Activated T-helper 1 cell treated with anti-CD3 and anti-CD28 coated beads, Interleukin-12 subunit alpha, Interleukin-12 subunit beta, Interleukin-2, Interleukin-4 antibody, amounts not matched to agents 30 ng/mL and 10 ng/mL and 1 ng/mL, durations not matched to agents 14 hours and 24 hours and 36 hours (primary cell): ENCODE results near the gene HUWE1. TPM values are rescaled to one million over a fixed set of nuclear protein-coding genes. Genes with fewer than 3 reads are reported as not detected.

Experiments
- DNase-seq: peaks from one replicate; pipeline ENCODE4 v3.0.0; 2021; ENCODE audit warnings: low spot score
- H3K27ac Mint-ChIP-seq: one replicate; pipeline ENCODE4 v1.8.0; 2021; ENCODE audit warnings: mild to moderate bottlenecking, mixed read lengths
- H3K27me3 Mint-ChIP-seq: one replicate; pipeline ENCODE4 v1.8.0; 2022; ENCODE audit warnings: mild to moderate bottlenecking, moderate library complexity, mixed read lengths; ENCODE audit not compliant: insufficient read depth
- H3K36me3 Mint-ChIP-seq: one replicate; pipeline ENCODE4 v1.8.0; 2021; ENCODE audit warnings: low read depth, mixed read lengths
- H3K4me1 Mint-ChIP-seq: one replicate; pipeline ENCODE4 v1.8.0; 2021; ENCODE audit warnings: low read depth, mixed read lengths
- H3K4me3 Mint-ChIP-seq: one replicate; pipeline ENCODE4 v1.8.0; 2021; ENCODE audit warnings: mild to moderate bottlenecking, moderate library complexity, mixed read lengths
- H3K9me3 Mint-ChIP-seq: one replicate; pipeline ENCODE4 v1.8.0; 2021; ENCODE audit warnings: mixed read lengths
- intact Hi-C: fragments of 100-400 bp; cut with micrococcal nuclease; formaldehyde crosslinking; loops from one replicate; pipeline ENCODE4 v1.15.1; 2024
- total RNA-seq: library from RNA; stranded (reverse); gene quantifications from 2 replicates; pipeline ENCODE4 v1.2.3, GENCODE V29; 2022

Gene HUWE1
- total RNA-seq, 1 donor from 2014 or later: 367 TPM

- Mint-ChIP-seq H3K9me3 (no peaks in the 10 kb centered on the region), H3K36me3 (peaks cover 38% of the 10 kb centered on the region), H3K27ac (peak overlapping the region; percentile 93), H3K4me3 (peak overlapping the region; percentile 91), H3K4me1 (peaks cover 31% of the 10 kb centered on the region), H3K27me3 (no peaks in the 10 kb centered on the region)
- intact Hi-C loops: loop anchor here (1.0 to 10.0 kb wide), 8 partner anchors 31 to 1124 kb away; partner anchors contain the start of genes FAM120C, GNL3L, MAGED2 and PHF8
- DNase-seq: peak; percentile 88
Observed at GRCh38 chrX:53683556-53684414, 2.7 kb downstream of the HUWE1 start.

- intact Hi-C loops: loop anchor here (5.0 to 10.0 kb wide), 4 partner anchors 41 to 1124 kb away; partner anchors contain the start of genes GNL3L and MAGED2
- peaks cover 38% of the 10 kb centered on the region for H3K4me1 Mint-ChIP-seq
- H3K27me3 Mint-ChIP-seq: no peaks in the 10 kb centered on the region
- DNase-seq: peak; percentile 24
- H3K9me3 Mint-ChIP-seq: no peaks in the 10 kb centered on the region
- peak overlapping the region; percentile 91 for H3K4me3 Mint-ChIP-seq
- H3K27ac Mint-ChIP-seq: peak overlapping the region; percentile 93
- H3K36me3 Mint-ChIP-seq: peaks cover 43% of the 10 kb centered on the region
Observed at GRCh38 chrX:53682885-53683555, 3.5 kb downstream of the HUWE1 start.

DNA sequence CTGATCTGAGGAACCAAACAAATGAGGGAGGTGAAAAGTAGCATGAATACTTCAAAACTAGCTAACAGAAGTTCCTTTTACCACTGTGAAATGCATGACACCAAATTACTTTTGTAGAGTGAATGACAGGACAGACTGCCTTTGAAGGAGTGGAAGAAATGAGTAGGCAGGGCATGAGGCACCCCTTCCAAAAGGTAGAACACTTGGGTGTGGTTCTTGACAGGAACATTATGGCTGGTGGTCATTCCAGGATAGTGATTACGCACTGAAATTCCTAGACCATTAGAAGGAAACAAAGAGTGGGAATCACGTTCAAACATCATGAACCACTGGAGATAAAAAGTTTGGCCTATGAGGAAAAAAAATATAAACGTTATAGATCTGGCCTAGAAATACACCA, 4.9 kb downstream of the HUWE1 start:
- Mint-ChIP-seq H3K27me3 (no peaks in the 10 kb centered on the region), H3K36me3 (peaks cover 52% of the 10 kb centered on the region), H3K4me1 (peaks cover 42% of the 10 kb centered on the region), H3K27ac (peak overlapping the region; percentile 93), H3K9me3 (no peaks in the 10 kb centered on the region), H3K4me3 (peak overlapping the region; percentile 91)
- intact Hi-C loops: loop anchor here (1.0 to 10.0 kb wide), 5 partner anchors 39 to 1126 kb away; partner anchors contain the start of genes GNL3L and MAGED2
- DNase-seq: no peak

- H3K27ac Mint-ChIP-seq: peak overlapping the region; percentile 61
- no peak for DNase-seq
- intact Hi-C loops: loop anchor here (2.0 kb wide), 1 partner anchor 154 kb away; no protein-coding TSS in a partner anchor
- H3K4me3 Mint-ChIP-seq: no peak overlapping the region
- no peaks in the 10 kb centered on the region for H3K9me3 Mint-ChIP-seq
- H3K27me3 Mint-ChIP-seq: no peaks in the 10 kb centered on the region
- peaks cover 62% of the 10 kb centered on the region for H3K36me3 Mint-ChIP-seq
- H3K4me1 Mint-ChIP-seq: peaks cover 42% of the 10 kb centered on the region
Observed at GRCh38 chrX:53678667-53679066, 7.9 kb downstream of the HUWE1 start.

GRCh38 chrX:53677286-53677685, 9.2 kb downstream of the HUWE1 start:
- H3K36me3 Mint-ChIP-seq: peaks cover 53% of the 10 kb centered on the region
- no peak overlapping the region for H3K27ac Mint-ChIP-seq
- DNase-seq: no peak
- peaks cover 38% of the 10 kb centered on the region for H3K4me1 Mint-ChIP-seq
- intact Hi-C loops: no loop called here
- no peak overlapping the region for H3K4me3 Mint-ChIP-seq
- H3K9me3 Mint-ChIP-seq: no peaks in the 10 kb centered on the region
- no peaks in the 10 kb centered on the region for H3K27me3 Mint-ChIP-seq

GRCh38 chrX:53674581-53674980, 11.9 kb downstream of the HUWE1 start:
- H3K4me3 Mint-ChIP-seq: no peak overlapping the region
- no peak for DNase-seq
- intact Hi-C loops: no loop called here
- peaks cover 39% of the 10 kb centered on the region for H3K36me3 Mint-ChIP-seq
- peaks cover 27% of the 10 kb centered on the region for H3K4me1 Mint-ChIP-seq
- no peaks in the 10 kb centered on the region for H3K27me3 Mint-ChIP-seq
- H3K27ac Mint-ChIP-seq: no peak overlapping the region
- no peaks in the 10 kb centered on the region for H3K9me3 Mint-ChIP-seq

DNA sequence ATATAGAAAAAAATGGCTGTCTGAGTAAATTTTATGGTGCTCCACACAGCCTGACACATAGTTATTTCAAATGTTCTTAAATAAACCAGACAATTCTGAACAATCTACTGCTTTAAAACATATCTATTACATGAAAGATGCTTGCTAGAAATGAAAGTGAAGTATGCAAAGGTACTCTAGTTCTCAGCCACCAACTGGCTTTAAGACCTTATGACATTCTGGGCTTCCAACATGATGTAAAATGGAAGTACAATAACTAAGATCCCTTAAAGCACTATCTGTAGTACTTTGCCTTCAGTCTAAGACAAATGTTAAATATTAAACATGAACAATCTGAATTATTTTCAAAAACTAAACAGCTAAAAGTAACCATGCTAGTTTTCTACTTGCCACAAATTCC, 17.3 kb downstream of the HUWE1 start:
- intact Hi-C loops: no loop called here
- no peak overlapping the region for H3K4me3 Mint-ChIP-seq
- no peak overlapping the region for H3K27ac Mint-ChIP-seq
- H3K27me3 Mint-ChIP-seq: no peaks in the 10 kb centered on the region
- no peaks in the 10 kb centered on the region for H3K9me3 Mint-ChIP-seq
- no peak for DNase-seq
- peaks cover 22% of the 10 kb centered on the region for H3K4me1 Mint-ChIP-seq
- H3K36me3 Mint-ChIP-seq: peaks cover 17% of the 10 kb centered on the region

- H3K4me1 Mint-ChIP-seq: peaks cover 25% of the 10 kb centered on the region
- intact Hi-C loops: loop anchor here (2.0 kb wide), 1 partner anchor 13 kb away; no protein-coding TSS in a partner anchor
- no peak overlapping the region for H3K27ac Mint-ChIP-seq
- H3K27me3 Mint-ChIP-seq: no peaks in the 10 kb centered on the region
- DNase-seq: no peak
- H3K36me3 Mint-ChIP-seq: peaks cover 25% of the 10 kb centered on the region
- H3K9me3 Mint-ChIP-seq: no peaks in the 10 kb centered on the region
- no peak overlapping the region for H3K4me3 Mint-ChIP-seq
Observed at GRCh38 chrX:53666171-53666570, 20.3 kb downstream of the HUWE1 start.

- Mint-ChIP-seq H3K4me3 (no peak overlapping the region), H3K9me3 (no peaks in the 10 kb centered on the region), H3K4me1 (peaks cover 24% of the 10 kb centered on the region), H3K27ac (no peak overlapping the region), H3K36me3 (peaks cover 28% of the 10 kb centered on the region), H3K27me3 (no peaks in the 10 kb centered on the region)
- intact Hi-C loops: no loop called here
- DNase-seq: no peak
Observed at GRCh38 chrX:53660004-53660403, 26.5 kb downstream of the HUWE1 start.

- H3K36me3 Mint-ChIP-seq: peaks cover 29% of the 10 kb centered on the region
- H3K27me3 Mint-ChIP-seq: no peaks in the 10 kb centered on the region
- DNase-seq: no peak
- no peak overlapping the region for H3K27ac Mint-ChIP-seq
- intact Hi-C loops: no loop called here
- H3K9me3 Mint-ChIP-seq: no peaks in the 10 kb centered on the region
- peaks cover 29% of the 10 kb centered on the region for H3K4me1 Mint-ChIP-seq
- no peak overlapping the region for H3K4me3 Mint-ChIP-seq
Observed at GRCh38 chrX:53659039-53659438, 27.5 kb downstream of the HUWE1 start.

GRCh38 chrX:53656845-53657244, 29.7 kb downstream of the HUWE1 start:
- H3K9me3 Mint-ChIP-seq: no peaks in the 10 kb centered on the region
- H3K27me3 Mint-ChIP-seq: no peaks in the 10 kb centered on the region
- no peak overlapping the region for H3K27ac Mint-ChIP-seq
- peaks cover 24% of the 10 kb centered on the region for H3K36me3 Mint-ChIP-seq
- no peak overlapping the region for H3K4me3 Mint-ChIP-seq
- intact Hi-C loops: no loop called here
- DNase-seq: no peak
- peaks cover 29% of the 10 kb centered on the region for H3K4me1 Mint-ChIP-seq

- Mint-ChIP-seq H3K4me3 (no peak overlapping the region), H3K36me3 (peaks cover 31% of the 10 kb centered on the region), H3K27ac (no peak overlapping the region), H3K4me1 (peaks cover 34% of the 10 kb centered on the region), H3K27me3 (no peaks in the 10 kb centered on the region), H3K9me3 (no peaks in the 10 kb centered on the region)
- no peak for DNase-seq
- intact Hi-C loops: no loop called here
Observed at GRCh38 chrX:53654376-53654775, 32.1 kb downstream of the HUWE1 start.

DNA sequence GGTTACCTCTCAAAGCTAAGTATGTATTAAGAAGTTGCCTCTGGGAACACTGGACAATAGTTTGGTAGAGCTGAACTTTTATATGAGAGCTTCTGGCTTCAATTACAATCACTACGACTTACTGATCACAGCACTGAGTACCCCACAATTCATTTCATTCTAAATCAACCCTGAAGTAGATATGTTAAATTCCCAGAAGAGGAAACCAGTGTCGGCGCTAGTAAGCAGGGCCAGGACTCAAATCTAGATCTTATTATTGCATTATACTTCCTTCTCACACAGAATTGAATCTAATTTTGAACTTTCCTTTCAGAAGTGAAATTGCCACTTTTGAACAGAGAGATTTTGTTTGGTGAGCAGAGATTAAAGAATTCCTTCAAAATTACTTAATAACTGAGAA, 41.8 kb downstream of the HUWE1 start:
- Mint-ChIP-seq H3K36me3 (peaks cover 31% of the 10 kb centered on the region), H3K27me3 (no peaks in the 10 kb centered on the region), H3K4me3 (no peak overlapping the region), H3K9me3 (no peaks in the 10 kb centered on the region), H3K4me1 (peaks cover 5% of the 10 kb centered on the region), H3K27ac (no peak overlapping the region)
- intact Hi-C loops: loop anchor here (5.0 kb wide), 2 partner anchors 37 to 38 kb away; no protein-coding TSS in a partner anchor
- no peak for DNase-seq
